Keratinocyte (primary cell): ENCODE measurements around the gene SLC31A2. TPM values are rescaled to one million over a fixed set of nuclear protein-coding genes. Genes with fewer than 3 reads are reported as not detected.

Experiments
- DNase-seq: peaks from one replicate; pipeline ENCODE4 v3.0.0-alpha.2; 2011; ENCODE audit warnings: low read depth, missing footprints, low spot score
- FAIRE-seq: peaks from 2 replicates; lab custom pipeline; 2011; peaks lifted over from hg19 to GRCh38; lab: Jason Lieb, UNC
- H2AFZ ChIP-seq: 2 replicates; pipeline ENCODE4 v1.6.0; 2012; ENCODE audit warnings: low read length, control low read depth, inconsistent platforms; ENCODE audit not compliant: control insufficient read depth
- H3K27ac ChIP-seq: 2 replicates; pipeline ENCODE4 v1.5.1; 2011; ENCODE audit warnings: low read length; ENCODE audit not compliant: control insufficient read depth, insufficient read depth
- H3K27me3 ChIP-seq: 3 replicates; pipeline ENCODE4 v1.6.0; 2011; ENCODE audit warnings: low read length; ENCODE audit not compliant: control insufficient read depth, insufficient read depth; ENCODE audit errors: extremely low read depth
- H3K36me3 ChIP-seq, 2 experiments: 2 replicates in 1 of 2; 3 replicates in 1 of 2; pipeline ENCODE4 v1.5.1; 2011; ENCODE audit warnings: low read length in 2 of 2, mild to moderate bottlenecking in 1 of 2; ENCODE audit not compliant: control insufficient read depth in 2 of 2, insufficient read depth in 2 of 2; ENCODE audit errors: extremely low read depth in 1 of 2
- H3K4me1 ChIP-seq: 3 replicates; pipeline ENCODE4 v1.5.1; 2011; ENCODE audit warnings: low read length; ENCODE audit not compliant: control insufficient read depth, insufficient read depth; ENCODE audit errors: extremely low read depth
- H3K4me2 ChIP-seq: 3 replicates; pipeline ENCODE4 v1.6.0; 2011; ENCODE audit warnings: low read depth, low read length; ENCODE audit not compliant: control insufficient read depth, insufficient read depth; ENCODE audit errors: extremely low read depth
- H3K4me3 ChIP-seq, 3 experiments: fragments of 200-600 bp in 1 of 3; sonication (generic) in 1 of 3; 2 replicates in 2 of 3; 3 replicates in 1 of 3; pipeline ENCODE4 v1.5.1; 2011 to 2016; ENCODE audit warnings: low read length in 3 of 3, mild to moderate bottlenecking in 3 of 3, control low read depth in 2 of 3, inconsistent platforms in 1 of 3, low read depth in 1 of 3, mixed read lengths in 1 of 3, mixed run types in 1 of 3, moderate library complexity in 1 of 3; ENCODE audit not compliant: control insufficient read depth in 2 of 3, insufficient read depth in 2 of 3; ENCODE audit errors: extremely low read depth in 1 of 3
- H3K79me2 ChIP-seq: 2 replicates; pipeline ENCODE4 v1.6.0; 2012; ENCODE audit warnings: low read length; ENCODE audit not compliant: control insufficient read depth, insufficient read depth
- H3K9ac ChIP-seq: 3 replicates; pipeline ENCODE4 v1.6.0; 2011; ENCODE audit warnings: low read length; ENCODE audit not compliant: control insufficient read depth, insufficient read depth; ENCODE audit errors: extremely low read depth
- H3K9me1 ChIP-seq: 3 replicates; pipeline ENCODE4 v1.6.0; 2011; ENCODE audit warnings: low read length; ENCODE audit not compliant: control insufficient read depth, insufficient read depth; ENCODE audit errors: extremely low read depth
- H3K9me3 ChIP-seq: 2 replicates; pipeline ENCODE4 v1.5.1; 2012; ENCODE audit warnings: low read depth, low read length; ENCODE audit not compliant: control insufficient read depth
- H4K20me1 ChIP-seq: 3 replicates; pipeline ENCODE4 v1.6.0; 2011; ENCODE audit warnings: low read length; ENCODE audit not compliant: control insufficient read depth, insufficient read depth; ENCODE audit errors: extremely low read depth
- CTCF ChIP-seq, 3 experiments: IDR thresholded peaks in 1 of 3; conservative IDR thresholded peaks in 1 of 3; optimal IDR thresholded peaks in 1 of 3; 2 replicates in 2 of 3; 3 replicates in 1 of 3; pipeline versions ENCODE3 to v1.5.1; 2011; ENCODE audit warnings: low read length in 3 of 3, mild to moderate bottlenecking in 3 of 3, moderate library complexity in 2 of 3, control low read depth in 1 of 3, inconsistent platforms in 1 of 3; ENCODE audit not compliant: insufficient read depth in 2 of 3; ENCODE audit errors: extremely low read depth in 1 of 3
- EZH2 ChIP-seq: IDR thresholded peaks from one replicate; pipeline ENCODE4 v1.6.1; 2012; ENCODE audit warnings: inconsistent platforms, mild to moderate bottlenecking, low read length, moderate library complexity
- dilution Hi-C: fragments of 300-500 bp; cut with MboI; formaldehyde crosslinking; loops from one replicate; pipeline ENCODE4 v1.7.0; 2020; ENCODE audit warnings: low sequenced_read_pairs; ENCODE audit not compliant: extremely low pct_ligation_motif_present
- polyA plus RNA-seq, 5 experiments: library from polyadenylated mRNA; depleted of rRNA in 3 of 5; stranded (reverse) in 3 of 5; stranded (forward) in 1 of 5; unstranded in 1 of 5; fragments of >200 nt; gene quantifications; 1 replicate in 1 of 5; 2 replicates in 3 of 5; 3 replicates in 1 of 5; pipeline versions ENCODE4 v1.2.1 to v1.2.3, GENCODE V29; 2011 to 2012; ENCODE audit warnings: missing spikeins in 2 of 5, low read depth in 1 of 5, low replicate concordance in 1 of 5

SLC31A2 gene
- polyA plus RNA-seq, 1 donor (not counting 4 experiments of a cell fraction or from before 2014, with no cell fraction given), result 111 TPM

- Histone ChIP-seq H3K36me3 (peaks cover 37 to 57% of the 10 kb centered on the region in 2 experiments), H3K4me3 (no peak overlapping the region), H4K20me1 (no peaks in the 10 kb centered on the region), H3K79me2 (no peaks in the 10 kb centered on the region), H3K27me3 (no peaks in the 10 kb centered on the region), H3K4me1 (peaks cover 1% of the 10 kb centered on the region), H2AFZ (no peak overlapping the region), H3K27ac (no peak overlapping the region), H3K9me3 (no peaks in the 10 kb centered on the region), H3K9me1 (no peaks in the 10 kb centered on the region), H3K9ac (no peak overlapping the region), H3K4me2 (no peak overlapping the region)
- no peak for TF ChIP-seq CTCF (optimal IDR thresholded peaks at IDR 0.05 in 1 of 3, IDR thresholded peaks at IDR 0.05 in 1 of 3, conservative IDR thresholded peaks at IDR 0.05 in 1 of 3; ENCODE audit: extremely low read depth in 1 of 3, insufficient read depth in 2 of 3, low read length in 3 of 3)
- no peak for TF ChIP-seq EZH2
- dilution Hi-C loops, result no loop called here
- FAIRE-seq, result no peak
- no peak for DNase-seq
These were observed 22.5 kb downstream of the SLC31A2 start for GRCh38 chr9:113173341-113173740.

GRCh38 chr9:113176803-113177202, 26.0 kb downstream of the SLC31A2 start:
- H3K9ac ChIP-seq, result no peak overlapping the region
- H3K9me3 ChIP-seq, result no peaks in the 10 kb centered on the region
- H3K27me3 ChIP-seq, result no peaks in the 10 kb centered on the region
- no peak overlapping the region for H2AFZ ChIP-seq
- H3K27ac ChIP-seq, result no peak overlapping the region
- FAIRE-seq, result peak; percentile 36
- H3K4me2 ChIP-seq, result no peak overlapping the region
- no peak for DNase-seq
- H4K20me1 ChIP-seq, result no peaks in the 10 kb centered on the region
- dilution Hi-C loops, result no loop called here
- H3K4me3 ChIP-seq, result no peak overlapping the region
- H3K36me3 ChIP-seq, result peaks cover 27 to 55% of the 10 kb centered on the region in 2 experiments
- no peaks in the 10 kb centered on the region for H3K79me2 ChIP-seq
- H3K4me1 ChIP-seq, result peaks cover 3% of the 10 kb centered on the region
- H3K9me1 ChIP-seq, result no peaks in the 10 kb centered on the region
- no peak for TF ChIP-seq CTCF (optimal IDR thresholded peaks at IDR 0.05 in 1 of 3, IDR thresholded peaks at IDR 0.05 in 1 of 3, conservative IDR thresholded peaks at IDR 0.05 in 1 of 3; ENCODE audit: extremely low read depth in 1 of 3, insufficient read depth in 2 of 3, low read length in 3 of 3)
- TF ChIP-seq EZH2, result no peak
